GM19438 (cell line): Measurements from ENCODE around the gene MRPL49.
"Not testable (repeated sequence)": the region's sequence is repeated elsewhere in the genome, so short reads cannot be mapped to it uniquely, and the experiment has no call there.

Experiments
- ATAC-seq: cut with Tn5 transposase; IDR thresholded peaks from one replicate; pipeline ENCODE4 v1.9.1; 2021; ENCODE audit warnings: low read depth; ENCODE audit not compliant: unreplicated experiment

Gene MRPL49

DNA sequence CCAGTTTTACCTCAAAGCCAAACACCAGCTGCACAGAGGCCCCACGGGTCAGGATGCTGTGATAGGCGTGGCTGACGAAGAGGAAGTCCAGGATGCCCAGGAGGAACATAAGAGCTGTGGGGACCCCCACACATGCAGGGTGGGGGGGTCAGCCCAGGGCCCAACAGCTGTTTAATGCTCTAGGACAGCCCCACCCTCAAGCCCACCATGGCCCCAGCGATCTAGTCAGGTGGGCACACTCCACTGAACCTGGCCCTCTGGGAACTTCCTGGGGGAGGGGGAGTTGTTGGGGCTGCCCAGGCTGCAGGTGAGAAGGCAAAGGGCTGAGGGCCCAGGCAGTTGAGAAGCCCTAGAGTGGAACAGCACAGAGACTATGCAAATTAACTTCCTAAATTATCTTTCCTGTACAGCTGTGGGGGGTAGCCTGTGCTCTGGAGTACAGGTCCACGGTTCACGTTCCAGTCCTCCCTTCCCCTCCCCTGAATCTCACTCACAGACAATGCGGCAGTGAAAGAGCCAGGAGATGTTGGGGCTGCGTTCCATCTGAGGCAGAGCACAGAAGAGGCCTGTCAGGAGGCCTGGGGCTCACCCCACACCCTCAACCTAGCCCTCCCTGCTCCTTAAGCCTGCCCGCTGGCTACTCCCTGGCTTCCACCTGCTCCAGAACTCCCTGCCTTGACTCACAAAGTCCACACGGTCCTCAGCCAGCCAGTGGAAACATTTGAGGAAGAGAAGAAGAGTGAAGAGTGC lies 10.3 kb downstream of the MRPL49 start:
- no peak for ATAC-seq

- no peak for ATAC-seq
Observed at GRCh38 chr11:65132988-65133700, 11.0 kb downstream of the MRPL49 start.

DNA sequence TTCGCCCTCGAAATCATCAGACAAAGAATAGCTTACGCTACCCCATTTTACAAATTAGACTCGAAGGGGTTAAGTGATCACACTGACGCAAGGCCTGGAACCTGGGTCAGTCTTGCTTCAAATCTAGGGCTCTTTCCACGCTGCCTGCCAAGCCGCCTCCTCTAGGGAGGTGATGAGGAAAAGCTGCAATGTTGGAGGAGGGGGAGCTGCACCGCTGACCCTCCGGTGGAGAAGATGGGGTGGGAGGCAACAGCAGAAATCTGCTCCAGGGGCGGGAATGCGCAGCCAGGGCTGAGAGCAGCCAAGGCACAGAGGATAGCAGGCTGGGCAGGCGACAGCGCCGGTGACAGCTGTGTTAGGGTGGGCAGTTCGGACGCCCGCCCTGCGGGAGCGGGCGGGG lies 11.6 kb downstream of the MRPL49 start:
- ATAC-seq = no peak

DNA sequence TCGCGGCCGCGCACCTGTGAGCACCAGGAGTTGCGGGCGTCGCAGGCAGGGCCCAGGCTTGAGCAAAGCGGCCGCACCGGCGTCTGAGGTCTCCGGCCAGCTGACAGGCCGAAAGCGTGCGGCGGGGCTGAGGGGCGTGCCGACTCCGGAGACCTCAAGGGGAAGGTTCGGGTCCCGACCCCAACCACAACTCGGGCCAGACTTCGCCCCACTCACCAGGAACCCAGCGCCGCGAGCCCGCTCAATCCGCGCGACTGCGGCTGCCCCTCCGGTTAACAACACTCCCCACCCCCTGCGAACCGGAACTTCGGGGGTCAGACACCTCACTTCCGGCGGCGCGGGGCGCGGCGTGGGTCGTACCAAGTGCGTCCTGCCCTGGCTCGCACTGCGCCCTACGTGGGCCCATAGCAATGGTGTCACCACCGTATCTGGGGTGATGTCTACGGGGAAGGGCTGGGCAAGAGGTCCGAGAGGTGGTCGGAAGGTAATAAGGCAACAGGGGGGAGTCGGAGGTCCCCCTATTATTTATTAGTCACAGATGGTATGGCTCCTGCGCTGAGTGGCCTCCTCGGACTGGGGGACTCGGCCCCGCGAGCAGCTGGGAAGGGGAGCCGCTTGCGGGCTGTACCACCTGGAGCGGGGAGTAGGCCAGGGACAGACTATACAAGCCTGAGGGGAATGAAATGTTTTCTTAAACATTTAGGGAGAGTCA lies 12.3 kb downstream of the MRPL49 start, which contains the start of gene SYVN1:
Gene SYVN1, minus strand, starts transcription at position 280 of the 712 bp plus-strand sequence. CDS start 918 bp downstream, outside the sequence.
- peak; percentile 46 for ATAC-seq

GRCh38 chr11:65134952-65135632 lies 13.0 kb downstream of the MRPL49 start:
- peak; percentile 55 for ATAC-seq

GRCh38 chr11:65135633-65136145 lies 13.6 kb downstream of the MRPL49 start:
- no peak for ATAC-seq

DNA sequence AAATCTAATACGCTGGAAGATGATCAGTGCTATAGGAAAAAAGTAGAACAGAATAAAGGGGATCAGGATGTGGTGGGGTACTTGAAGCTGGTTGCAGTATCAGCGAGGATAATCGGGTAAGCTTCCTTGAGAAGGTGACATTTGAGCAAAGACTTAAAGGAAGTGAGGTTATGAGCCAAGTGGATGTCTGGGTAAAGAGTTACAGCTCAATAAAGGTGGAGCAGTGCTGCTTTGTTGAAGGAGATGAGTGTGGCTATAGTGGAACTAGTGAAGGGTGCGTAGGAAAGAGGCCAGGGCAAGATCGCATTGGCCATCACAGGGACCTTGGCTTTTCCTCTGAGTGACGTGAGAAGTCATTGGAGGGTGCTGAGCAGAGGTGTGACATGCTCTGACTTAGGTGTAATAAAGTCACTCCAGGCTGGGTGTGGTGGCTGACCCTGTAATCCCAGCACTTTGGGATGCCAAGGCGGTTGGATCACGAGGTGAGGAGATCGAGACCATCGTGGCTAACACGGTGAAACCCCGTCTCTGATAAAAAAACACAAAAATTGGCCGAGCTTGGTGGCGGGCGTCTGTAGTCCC lies 14.5 kb downstream of the MRPL49 start:
- ATAC-seq = no peak

DNA sequence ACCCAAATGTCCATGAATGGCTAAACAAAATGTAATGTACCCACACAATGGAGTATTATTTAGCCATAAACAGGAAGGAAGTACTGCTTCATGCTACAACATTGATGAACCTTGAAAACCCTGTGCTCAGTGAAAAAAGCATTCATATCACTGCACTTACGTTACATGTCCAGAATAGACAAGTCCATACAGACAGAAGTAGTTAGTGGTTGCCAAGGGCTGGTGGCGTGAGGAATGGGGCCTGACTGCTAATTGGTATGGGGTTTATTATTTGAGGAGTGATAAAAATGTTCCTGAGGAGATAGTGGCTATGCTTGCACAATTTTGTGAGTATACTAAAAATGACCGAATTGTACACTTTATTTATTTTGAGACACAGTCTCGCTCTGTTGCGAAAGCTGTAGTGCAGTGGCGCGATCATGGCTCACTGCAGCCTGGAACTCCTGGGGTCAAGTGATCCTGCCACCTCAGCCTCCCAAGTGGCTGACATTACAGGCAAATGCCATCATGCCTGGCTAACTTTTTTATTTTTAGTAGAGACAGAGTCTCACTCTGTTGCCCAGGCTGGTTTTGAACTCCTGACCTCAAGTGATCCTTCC lies 19.9 kb downstream of the MRPL49 start:
- ATAC-seq = no peak

- no peak for ATAC-seq
Observed at GRCh38 chr11:65147352-65148075, 25.4 kb downstream of the MRPL49 start.

- no peak for ATAC-seq
Observed at GRCh38 chr11:65148657-65149056, 26.5 kb downstream of the MRPL49 start.

GRCh38 chr11:65150131-65150508 lies 28.0 kb downstream of the MRPL49 start:
- not testable (repeated sequence) for ATAC-seq

- peak; percentile 63 for ATAC-seq
Observed at GRCh38 chr11:65150509-65151299, 28.6 kb downstream of the MRPL49 start.

GRCh38 chr11:65151331-65151899 lies 29.3 kb downstream of the MRPL49 start:
- no peak for ATAC-seq

- no peak for ATAC-seq
Observed at GRCh38 chr11:65152122-65152521, 30.0 kb downstream of the MRPL49 start.

DNA sequence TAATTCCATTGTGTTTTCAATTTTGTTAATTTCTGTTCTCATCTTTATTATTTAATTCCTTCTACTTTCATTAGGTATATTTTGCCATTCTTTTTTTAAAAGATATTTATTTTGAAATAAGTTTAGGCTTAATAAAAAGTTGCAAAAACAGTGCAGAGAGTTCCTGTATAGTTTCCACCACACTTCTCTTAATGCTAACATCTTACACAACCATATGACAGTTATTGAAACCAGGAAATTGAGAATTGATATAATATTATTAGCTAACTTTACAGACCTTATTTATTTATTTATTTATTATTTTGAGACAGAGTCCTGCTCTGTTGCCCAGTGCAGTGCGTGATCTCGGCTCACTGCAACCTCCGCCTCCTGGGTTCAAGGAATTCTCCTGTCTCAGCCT lies 34.1 kb downstream of the MRPL49 start:
- ATAC-seq = no peak

DNA sequence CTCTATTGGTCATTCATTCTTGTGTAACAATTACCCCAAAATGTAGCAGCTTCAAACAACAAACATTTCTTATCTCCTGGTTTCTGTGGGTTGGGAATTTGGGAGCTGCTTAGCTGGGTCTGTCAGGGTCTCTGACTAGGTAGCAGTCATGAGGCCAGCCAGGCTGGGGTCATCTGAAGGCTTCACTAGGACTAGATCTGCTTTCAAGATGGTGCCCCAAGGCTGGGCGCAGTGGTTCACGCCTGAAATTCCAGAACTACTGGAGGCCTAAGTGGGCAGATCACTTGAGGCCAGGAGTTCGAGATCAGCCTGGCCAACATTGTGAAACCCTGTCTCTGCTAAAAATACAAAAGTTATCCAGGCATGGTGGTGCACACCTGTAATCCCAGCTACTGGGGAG lies 34.8 kb downstream of the MRPL49 start:
- no peak for ATAC-seq

- no peak for ATAC-seq
Observed at GRCh38 chr11:65157336-65157735, 35.2 kb downstream of the MRPL49 start.

GRCh38 chr11:65159012-65159411 lies 36.9 kb downstream of the MRPL49 start:
- ATAC-seq = peak; percentile 64
